SH-SY5Y (cell line): ENCODE results near the gene MYO6.

ENCODE experiments used
- GATA2 ChIP-seq: IDR thresholded peaks from 2 replicates; pipeline ENCODE4 v1.6.1; 2011; ENCODE audit warnings: mild to moderate bottlenecking, low read depth, low read length
- GATA3 ChIP-seq: IDR thresholded peaks from 2 replicates; pipeline ENCODE4 v1.6.1; 2011; ENCODE audit warnings: low read depth, mild to moderate bottlenecking, low read length, moderate library complexity

GRCh38 chr6:75963569-75963968 is 214.5 kb downstream of the MYO6 start:
- TF ChIP-seq GATA3 (no peak), GATA2 (no peak)
